HepG2 (cell line): ENCODE results near the gene LAMTOR1. TPM values are rescaled to one million over a fixed set of nuclear protein-coding genes. Genes with fewer than 3 reads are reported as not detected.

Experiments
- ATAC-seq: fragments of 200-7000 bp; cut with Tn5 transposase; 3 replicates; pipeline ENCODE4 v1.9.1; 2020; ENCODE audit warnings: mild to moderate bottlenecking, moderate library complexity
- BruUV-seq: library from RNA; stranded (reverse); fragments of 400-500 nt; replicated peaks from 2 replicates; lab custom pipeline; 2021; lab: Mats Ljungman, UMichigan
- CTCF ChIA-PET: fragments of 300-600 bp; formaldehyde crosslinking; extraction: SDS; loops from one replicate; lab custom pipeline; 2021; ENCODE audit warnings: low total read pairs, inconsistent platforms, low intra/inter-chr PET ratio; lab: Yijun Ruan, JAX
- POLR2A ChIA-PET: fragments of 350-600 bp; sonication (Branson Sonifier 250); formaldehyde crosslinking; loops from one replicate; lab custom pipeline; 2020; ENCODE audit warnings: antibody characterized with exemption, inconsistent platforms; lab: Yijun Ruan, JAX
- DNase-seq: peaks from one replicate; pipeline ENCODE4 v3.0.0-alpha.2; 2015; ENCODE audit warnings: low spot score
- FAIRE-seq: peaks from 3 replicates; lab custom pipeline; 2011; peaks lifted over from hg19 to GRCh38; lab: Jason Lieb, UNC
- H2AFZ ChIP-seq: one replicate; pipeline ENCODE4 v1.6.1; 2011; ENCODE audit warnings: low read length, inconsistent platforms
- H3K27ac ChIP-seq: fragments of 300-600 bp; 3 replicates; pipeline ENCODE4 v1.8.0; 2011; ENCODE audit warnings: mixed run types, mild to moderate bottlenecking, mixed read lengths, low read length, inconsistent platforms; ENCODE audit not compliant: insufficient read depth; ENCODE audit errors: extremely low read length
- H3K27me3 ChIP-seq, 2 experiments: fragments of 200-600 bp in 1 of 2; 2 replicates in 1 of 2; 3 replicates in 1 of 2; pipeline versions ENCODE4 v1.6.0 to v1.8.0; 2011; ENCODE audit warnings: low read length in 2 of 2, mild to moderate bottlenecking in 2 of 2, moderate library complexity in 2 of 2, inconsistent platforms in 1 of 2; ENCODE audit not compliant: insufficient read depth in 2 of 2, control insufficient read depth in 1 of 2
- H3K36me3 ChIP-seq, 2 experiments: fragments of 200-600 bp in 1 of 2; replicated peaks in 1 of 2; 2 replicates in 1 of 2; 3 replicates in 1 of 2; pipeline versions ENCODE4 v1.5.1 to v1.8.0; 2011; ENCODE audit warnings: low read length in 2 of 2, inconsistent platforms in 1 of 2; ENCODE audit not compliant: insufficient read depth in 2 of 2, control insufficient read depth in 1 of 2
- H3K4me1 ChIP-seq: 2 replicates; pipeline ENCODE4 v1.5.1; 2012; ENCODE audit warnings: low read length, inconsistent platforms; ENCODE audit not compliant: insufficient read depth
- H3K4me2 ChIP-seq: 2 replicates; pipeline ENCODE4 v1.6.0; 2011; ENCODE audit warnings: low read depth, low read length, inconsistent platforms
- H3K4me3 ChIP-seq, 3 experiments: fragments of 200-600 bp in 1 of 3; sonication (generic), shearing (Covaris generic) in 1 of 3; replicated peaks in 1 of 3; 2 replicates each; pipeline ENCODE4 v1.5.1; 2011 to 2016; ENCODE audit warnings: low read length in 3 of 3, inconsistent platforms in 2 of 3, low read depth in 2 of 3, mild to moderate bottlenecking in 2 of 3, control low read depth in 1 of 3, mixed read lengths in 1 of 3; ENCODE audit not compliant: insufficient read depth in 1 of 3
- H3K79me2 ChIP-seq: one replicate; pipeline ENCODE4 v1.6.1; 2011; ENCODE audit warnings: low read length, inconsistent platforms; ENCODE audit not compliant: insufficient read depth
- H3K9ac ChIP-seq: 2 replicates; pipeline ENCODE4 v1.6.0; 2011; ENCODE audit warnings: mild to moderate bottlenecking, low read depth, low read length, inconsistent platforms; ENCODE audit not compliant: insufficient read depth
- H3K9me3 ChIP-seq: 2 replicates; pipeline ENCODE4 v1.5.1; 2012; ENCODE audit warnings: mild to moderate bottlenecking, low read length
- H4K20me1 ChIP-seq: 2 replicates; pipeline ENCODE4 v1.6.0; 2011; ENCODE audit warnings: inconsistent platforms, mild to moderate bottlenecking, low read length, moderate library complexity; ENCODE audit not compliant: insufficient read depth
- ARID3A ChIP-seq: IDR thresholded peaks from 2 replicates; pipeline ENCODE4 v1.6.1; 2012; ENCODE audit warnings: low read depth, low read length, improper control_type of control experiment
- ATRX ChIP-seq: sonication (generic); formaldehyde crosslinking; IDR thresholded peaks from 2 replicates; pipeline ENCODE4 v1.4.0; 2020; ENCODE audit warnings: missing genetic modification reagents, borderline replicate concordance
- EEA1 ChIP-seq: sonication (generic); formaldehyde crosslinking; IDR thresholded peaks from 2 replicates; pipeline ENCODE4 v1.5.1; 2020; ENCODE audit warnings: mild to moderate bottlenecking, missing genetic modification reagents, borderline replicate concordance
- HNRNPK ChIP-seq: fragments of 200-400 bp; formaldehyde crosslinking; IDR thresholded peaks from 2 replicates; pipeline ENCODE4 v1.6.1; 2018; ENCODE audit warnings: low read length, low read depth, moderate library complexity, mild to moderate bottlenecking; ENCODE audit not compliant: poor library complexity, severe bottlenecking
- HOXD1 ChIP-seq: sonication (generic); formaldehyde crosslinking; IDR thresholded peaks from 2 replicates; pipeline ENCODE4 v1.5.0; 2020; ENCODE audit warnings: missing genetic modification reagents
- KLF11 ChIP-seq: IDR thresholded peaks from 2 replicates; pipeline ENCODE4 v1.6.1; 2016; ENCODE audit warnings: missing compliant biosample characterization
- SNAPC2 ChIP-seq: sonication (generic); formaldehyde crosslinking; IDR thresholded peaks from 2 replicates; pipeline ENCODE4 v1.8.1; 2022; ENCODE audit warnings: mild to moderate bottlenecking, missing genetic modification reagents
- SP1 ChIP-seq, 2 experiments: fragments of 450-650 bp in 1 of 2; sonication (generic) in 1 of 2; formaldehyde crosslinking in 1 of 2; IDR thresholded peaks; 2 replicates each; pipeline versions ENCODE4 v1.4.0 to v1.6.1; 2016 to 2020; ENCODE audit warnings: missing genetic modification reagents in 1 of 2
- TSC22D2 ChIP-seq: sonication (generic); formaldehyde crosslinking; IDR thresholded peaks from 2 replicates; pipeline ENCODE4 v1.5.1; 2020; ENCODE audit warnings: missing genetic modification reagents, mild to moderate bottlenecking, borderline replicate concordance
- ZEB1 ChIP-seq: IDR thresholded peaks from 2 replicates; pipeline ENCODE4 v1.6.1; 2012; ENCODE audit warnings: mild to moderate bottlenecking, low read depth, inconsistent platforms; ENCODE audit not compliant: insufficient replicate concordance
- ZNF121 ChIP-seq: sonication (generic); formaldehyde crosslinking; IDR thresholded peaks from 2 replicates; pipeline ENCODE4 v1.5.0; 2020; ENCODE audit warnings: mild to moderate bottlenecking, missing genetic modification reagents
- ZNF564 ChIP-seq: sonication (generic); formaldehyde crosslinking; IDR thresholded peaks from 2 replicates; pipeline ENCODE4 v1.8.1; 2023; ENCODE audit warnings: mild to moderate bottlenecking, missing genetic modification reagents
- ZNF577 ChIP-seq: sonication (generic); formaldehyde crosslinking; IDR thresholded peaks from 2 replicates; pipeline ENCODE4 v1.4.0; 2020; ENCODE audit warnings: mild to moderate bottlenecking, low read depth, missing genetic modification reagents, borderline replicate concordance
- ZNF747 ChIP-seq: sonication (generic); formaldehyde crosslinking; IDR thresholded peaks from 2 replicates; pipeline ENCODE4 v1.8.1; 2023; ENCODE audit warnings: missing genetic modification reagents, mild to moderate bottlenecking, borderline replicate concordance
- WGBS: methylation state at CpG from one replicate; pipeline ENCODE4 v1.1.6; 2017; ENCODE audit warnings: low lambda C conversion rate; 5-methylcytosine and 5-hydroxymethylcytosine counted together
- in situ Hi-C: cut with HindIII; loops from 2 replicates; pipeline ENCODE4 v1.10.0; 2017; ENCODE audit warnings: low pct_unique_long_range_greater_than_20kb; ENCODE audit not compliant: extremely low pct_ligation_motif_present
- intact Hi-C: fragments of 100-400 bp; cut with micrococcal nuclease; formaldehyde crosslinking; loops from one replicate; pipeline ENCODE4 v1.10.0; 2022; ENCODE audit not compliant: unreplicated experiment
- polyA plus RNA-seq, 8 experiments: library from polyadenylated mRNA; depleted of rRNA in 3 of 8; stranded (reverse) in 7 of 8; unstranded in 1 of 8; fragments of >200 nt; fragmentation: Illumina TruSeq in 4 of 8; extraction: Trizol in 4 of 8; gene quantifications; 2 replicates each; pipeline versions ENCODE4 v1.2.1 to v1.2.3, GENCODE V29; 2011 to 2016; ENCODE audit warnings: low read depth in 4 of 8, missing spikeins in 1 of 8, mixed read lengths in 1 of 8; ENCODE audit not compliant: insufficient read depth in 1 of 8
- total RNA-seq, 5 experiments: library from RNA; depleted of rRNA; stranded (reverse); fragments of >200 nt; fragmentation: Illumina TruSeq; extraction: Trizol; gene quantifications; 2 replicates each; pipeline ENCODE4 v1.2.3, GENCODE V29; 2016; ENCODE audit warnings: low read depth in 1 of 5
- TF ChIP-seq, protein P1 (sequence below): IDR thresholded peaks from 2 replicates; pipeline ENCODE4 v1.6.1; 2016; ENCODE audit warnings: missing genetic modification reagents, missing compliant biosample characterization
- TF ChIP-seq, protein P2 (sequence below): IDR thresholded peaks from 2 replicates; pipeline ENCODE4 v1.6.1; 2016; ENCODE audit warnings: mild to moderate bottlenecking

LAMTOR1 gene
- total and polyA plus RNA-seq, 2 of the 13 experiments (the other 11 are each of a cell fraction or from before 2014, with no cell fraction given), result 60.4 to 66.0 TPM

DNA sequence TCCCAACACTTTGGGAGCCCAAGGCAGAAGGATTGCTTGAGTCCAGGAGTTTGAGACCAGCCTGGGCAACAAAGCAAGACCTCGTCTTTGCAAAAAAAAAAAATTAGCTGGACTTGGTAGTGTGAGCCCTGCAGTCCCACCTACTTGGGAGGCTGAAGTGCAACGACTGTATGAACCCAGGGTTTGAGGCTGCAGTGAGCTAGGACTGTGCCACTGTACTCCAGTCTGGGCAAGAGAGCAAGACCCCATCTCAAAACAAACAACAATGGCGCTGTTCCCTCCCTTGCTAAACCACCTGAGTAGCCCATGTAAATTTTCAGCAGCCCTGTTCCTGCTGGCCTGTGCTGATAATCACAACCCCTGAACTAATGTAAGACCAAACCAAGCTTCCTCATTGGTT lies 3.1 kb downstream of the LAMTOR1 start:
- WGBS, result 96% methylated on average over 3 of the region's 3 CpGs
- in situ Hi-C loops, result no loop called here
- H3K4me1 ChIP-seq, result peaks cover 39% of the 10 kb centered on the region
- CTCF ChIA-PET, result no interaction called here
- no peak overlapping the region for H3K4me2 ChIP-seq
- no peak overlapping the region for H3K27ac ChIP-seq
- H3K9ac ChIP-seq, result no peak overlapping the region
- H2AFZ ChIP-seq, result no peak overlapping the region
- no peak for ATAC-seq
- BruUV-seq, result no TSS peak
- intact Hi-C loops, result no loop called here
- no peak overlapping the region for H3K4me3 ChIP-seq
- H3K27me3 ChIP-seq, result no peaks in the 10 kb centered on the region; a peak in 1 of 5 replicates
- H3K36me3 ChIP-seq, result peaks cover 13 to 38% of the 10 kb centered on the region in 2 experiments
- no peaks in the 10 kb centered on the region for H4K20me1 ChIP-seq
- TF ChIP-seq, protein P1, sequence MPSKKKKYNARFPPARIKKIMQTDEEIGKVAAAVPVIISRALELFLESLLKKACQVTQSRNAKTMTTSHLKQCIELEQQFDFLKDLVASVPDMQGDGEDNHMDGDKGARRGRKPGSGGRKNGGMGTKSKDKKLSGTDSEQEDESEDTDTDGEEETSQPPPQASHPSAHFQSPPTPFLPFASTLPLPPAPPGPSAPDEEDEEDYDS (CRISPR knock-in tag), result no peak
- TF ChIP-seq ZNF121 (CRISPR knock-in tag), result 0 out of 2 replicates have a peak, but pooled peaks have one; percentile 42
- TF ChIP-seq, all 625 proteins: peak for 1
- DNase-seq (no peak), FAIRE-seq (no peak)
- H3K9me3 ChIP-seq, result no peaks in the 10 kb centered on the region
- POLR2A ChIA-PET, result interaction anchor here (1.2 kb wide), 1 partner anchor 13 kb away, joined by 7 read pairs; the partner anchor contains the start of gene ANAPC15
- H3K79me2 ChIP-seq, result peaks cover 31% of the 10 kb centered on the region

DNA sequence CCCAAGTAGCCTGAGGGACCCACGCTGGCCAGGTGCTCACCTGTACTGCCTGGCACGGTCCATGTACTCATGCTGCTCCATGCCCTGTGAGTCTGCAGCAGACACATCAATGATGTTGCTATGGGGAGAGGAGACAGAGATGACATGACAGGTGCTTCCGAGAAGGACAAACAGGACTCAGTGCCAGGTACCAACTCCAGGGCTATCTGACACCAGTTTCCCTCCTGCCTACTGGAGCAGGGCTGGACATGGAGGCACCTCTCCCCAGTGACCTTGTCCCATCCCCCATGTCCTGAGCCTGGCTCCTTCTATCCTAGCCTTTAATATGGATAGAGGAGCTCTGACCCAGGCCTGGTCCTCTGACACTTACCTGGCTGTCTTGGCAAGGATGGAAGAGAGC lies 4.4 kb downstream of the LAMTOR1 start:
- Histone ChIP-seq H3K4me1 (peaks cover 33% of the 10 kb centered on the region), H3K9me3 (no peaks in the 10 kb centered on the region), H3K9ac (no peak overlapping the region), H3K27me3 (no peaks in the 10 kb centered on the region; a peak in 1 of 5 replicates), H3K4me2 (no peak overlapping the region), H3K36me3 (peaks cover 17 to 45% of the 10 kb centered on the region in 2 experiments), H4K20me1 (no peaks in the 10 kb centered on the region), H2AFZ (no peak overlapping the region), H3K79me2 (peaks cover 31% of the 10 kb centered on the region), H3K27ac (no peak overlapping the region), H3K4me3 (no peak overlapping the region)
- ATAC-seq (no peak), FAIRE-seq (no peak), DNase-seq (no peak)
- WGBS, result 100% methylated on average over 3 of the region's 3 CpGs
- no TSS peak for BruUV-seq
- TF ChIP-seq TSC22D2 (CRISPR knock-in tag) (no peak), EEA1 (CRISPR knock-in tag) (no peak), ZNF577 (CRISPR knock-in tag) (no peak), ZNF747 (CRISPR knock-in tag) (no peak), KLF11 (CRISPR knock-in tag) (no peak), ARID3A (no peak), SP1 (IDR thresholded peaks at IDR 0.05) (no peak), SP1 (CRISPR knock-in tag; IDR thresholded peaks at IDR 0.05) (no peak), ATRX (CRISPR knock-in tag) (no peak), HNRNPK (no peak), ZEB1 (no peak), SNAPC2 (CRISPR knock-in tag) (no peak), ZNF564 (CRISPR knock-in tag) (no peak), HOXD1 (no peak)
- TF ChIP-seq, protein P2, sequence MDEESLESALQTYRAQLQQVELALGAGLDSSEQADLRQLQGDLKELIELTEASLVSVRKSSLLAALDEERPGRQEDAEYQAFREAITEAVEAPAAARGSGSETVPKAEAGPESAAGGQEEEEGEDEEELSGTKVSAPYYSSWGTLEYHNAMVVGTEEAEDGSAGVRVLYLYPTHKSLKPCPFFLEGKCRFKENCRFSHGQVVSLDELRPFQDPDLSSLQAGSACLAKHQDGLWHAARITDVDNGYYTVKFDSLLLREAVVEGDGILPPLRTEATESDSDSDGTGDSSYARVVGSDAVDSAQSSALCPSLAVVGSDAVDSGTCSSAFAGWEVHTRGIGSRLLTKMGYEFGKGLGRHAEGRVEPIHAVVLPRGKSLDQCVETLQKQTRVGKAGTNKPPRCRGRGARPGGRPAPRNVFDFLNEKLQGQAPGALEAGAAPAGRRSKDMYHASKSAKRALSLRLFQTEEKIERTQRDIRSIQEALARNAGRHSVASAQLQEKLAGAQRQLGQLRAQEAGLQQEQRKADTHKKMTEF, result no peak
- ChIA-PET POLR2A (interaction anchor here (0.8 to 1.1 kb wide), 2 partner anchors 8 to 90 kb away, joined by 3 to 5 read pairs; no protein-coding TSS in a partner anchor), CTCF (no interaction called here)
- intact Hi-C loops (no loop called here), in situ Hi-C loops (no loop called here)
